Tibial nerve (tissue), 4 donors: ENCODE data around the gene FLOT2. TPM values are rescaled to one million over a fixed set of nuclear protein-coding genes. Genes with fewer than 3 reads are reported as not detected.

Experiments used
- DNase-seq, 2 donors: peaks; one replicate each; pipeline ENCODE4 v3.0.0-alpha.2; 2019; ENCODE audit warnings: low spot score in 2 of 2
- H3K27ac ChIP-seq, 4 donors: fragments of 200-600 bp; sonication (generic) in 3 of 4; one replicate each; pipeline ENCODE4 v1.5.1; 2017 to 2019; ENCODE audit warnings: mild to moderate bottlenecking in 1 of 4
- H3K27me3 ChIP-seq, 2 donors: fragments of 200-600 bp; sonication (generic) in 1 of 2; one replicate each; pipeline versions ENCODE4 v1.5.1 to v1.6.0; 2017 to 2019
- H3K36me3 ChIP-seq, 3 donors: fragments of 200-600 bp; sonication (generic); one replicate each; pipeline ENCODE4 v1.5.1; 2018 to 2019
- H3K4me1 ChIP-seq, 4 donors: fragments of 200-600 bp; sonication (generic) in 3 of 4; one replicate each; pipeline ENCODE4 v1.5.1; 2017 to 2019
- H3K4me3 ChIP-seq, 4 donors: fragments of 200-600 bp; sonication (generic) in 3 of 4; one replicate each; pipeline ENCODE4 v1.5.1; 2017 to 2019; ENCODE audit warnings: mild to moderate bottlenecking in 1 of 4, moderate library complexity in 1 of 4
- H3K9me3 ChIP-seq, 4 donors: fragments of 200-600 bp; sonication (generic) in 3 of 4; one replicate each; pipeline ENCODE4 v1.5.1; 2017 to 2019
- EP300 ChIP-seq, 2 donors: sonication (generic); formaldehyde crosslinking; IDR thresholded peaks; one replicate each; pipeline ENCODE4 v1.6.1; 2017; ENCODE audit warnings: antibody characterized with exemption in 2 of 2, mild to moderate bottlenecking in 1 of 2
- POLR2A ChIP-seq, 2 donors: fragments of 450-650 bp; IDR thresholded peaks; one replicate each; pipeline ENCODE4 v1.6.1; 2017; ENCODE audit warnings: antibody characterized with exemption in 2 of 2, mild to moderate bottlenecking in 2 of 2, moderate library complexity in 2 of 2
- WGBS, 2 donors: methylation state at CpG; one replicate each; pipeline ENCODE4 v1.1.5; 2018; 5-methylcytosine and 5-hydroxymethylcytosine counted together
- total RNA-seq, 4 donors: library from RNA; depleted of rRNA; stranded (reverse); fragments of >200 nt; gene quantifications; one replicate each; pipeline ENCODE4 v1.1.0, GENCODE V29; 2016
- TF ChIP-seq, protein P1 (sequence below), 5 experiments: fragments of 200-600 bp in 3 of 5; fragments of 450-650 bp in 2 of 5; sonication (generic) in 3 of 5; IDR thresholded peaks; one replicate each; pipeline ENCODE4 v1.5.1; 2016 to 2019; ENCODE audit warnings: antibody characterized with exemption in 5 of 5, mild to moderate bottlenecking in 3 of 5, moderate library complexity in 2 of 5

The FLOT2 gene
- total RNA-seq, 4 donors from 2014 or later = 54.8 to 84.9 (median 65.2) TPM

DNA sequence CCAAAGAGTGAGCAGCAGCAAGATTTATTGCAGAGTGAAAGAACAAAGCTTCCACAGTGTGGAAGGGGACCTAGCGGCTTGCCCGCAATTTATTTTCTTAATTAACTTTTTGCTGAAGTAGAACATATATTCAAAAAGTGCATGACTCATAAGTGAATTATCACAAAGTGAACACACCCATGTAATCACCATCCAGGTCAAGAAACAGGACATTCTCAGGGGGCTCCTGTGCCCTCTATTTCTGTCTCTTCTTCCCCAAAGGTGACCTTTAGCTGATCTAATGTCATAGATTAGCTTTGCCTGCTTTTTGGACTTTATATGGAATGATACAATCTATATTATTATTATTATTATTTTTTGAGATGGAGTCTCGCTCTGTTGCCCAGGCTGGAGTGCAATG is 22.8 kb downstream of the FLOT2 start:
- Histone ChIP-seq H3K36me3 (peaks cover 0 to 24% (median 9%) of the 10 kb centered on the region in 3 donors), H3K27me3 (no peaks in the 10 kb centered on the region), H3K4me3 (no peak overlapping the region), H3K27ac (no peak overlapping the region), H3K9me3 (no peaks in the 10 kb centered on the region), H3K4me1 (no peaks in the 10 kb centered on the region)
- 62 to 66% methylated on average over 3 of the region's 3 CpGs for WGBS, 2 donors
- TF ChIP-seq, protein P1, sequence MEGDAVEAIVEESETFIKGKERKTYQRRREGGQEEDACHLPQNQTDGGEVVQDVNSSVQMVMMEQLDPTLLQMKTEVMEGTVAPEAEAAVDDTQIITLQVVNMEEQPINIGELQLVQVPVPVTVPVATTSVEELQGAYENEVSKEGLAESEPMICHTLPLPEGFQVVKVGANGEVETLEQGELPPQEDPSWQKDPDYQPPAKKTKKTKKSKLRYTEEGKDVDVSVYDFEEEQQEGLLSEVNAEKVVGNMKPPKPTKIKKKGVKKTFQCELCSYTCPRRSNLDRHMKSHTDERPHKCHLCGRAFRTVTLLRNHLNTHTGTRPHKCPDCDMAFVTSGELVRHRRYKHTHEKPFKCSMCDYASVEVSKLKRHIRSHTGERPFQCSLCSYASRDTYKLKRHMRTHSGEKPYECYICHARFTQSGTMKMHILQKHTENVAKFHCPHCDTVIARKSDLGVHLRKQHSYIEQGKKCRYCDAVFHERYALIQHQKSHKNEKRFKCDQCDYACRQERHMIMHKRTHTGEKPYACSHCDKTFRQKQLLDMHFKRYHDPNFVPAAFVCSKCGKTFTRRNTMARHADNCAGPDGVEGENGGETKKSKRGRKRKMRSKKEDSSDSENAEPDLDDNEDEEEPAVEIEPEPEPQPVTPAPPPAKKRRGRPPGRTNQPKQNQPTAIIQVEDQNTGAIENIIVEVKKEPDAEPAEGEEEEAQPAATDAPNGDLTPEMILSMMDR (IDR thresholded peaks at IDR 0.05) = no peak
- TF ChIP-seq EP300 (IDR thresholded peaks at IDR 0.05) (no peak), POLR2A (IDR thresholded peaks at IDR 0.05) (no peak)
- DNase-seq = no peak

DNA sequence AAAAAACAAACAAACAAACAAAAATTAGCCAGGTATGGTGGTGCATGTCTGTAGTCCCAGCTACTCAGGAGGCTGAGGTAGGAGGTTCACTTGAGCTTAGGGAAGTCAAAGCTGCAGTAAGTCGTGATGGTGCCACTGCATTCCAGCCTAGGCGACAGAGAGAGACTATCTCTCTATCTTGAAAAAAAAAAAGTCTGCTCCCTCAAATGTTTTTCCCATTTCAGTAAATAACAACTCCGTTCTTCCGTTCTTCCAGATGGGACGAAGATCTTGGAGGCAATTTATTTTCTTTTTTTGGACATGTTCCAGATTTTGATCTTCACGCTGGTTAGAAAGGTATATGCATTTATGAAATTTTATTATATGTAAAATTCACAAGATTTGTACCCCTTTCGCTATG is 23.7 kb downstream of the FLOT2 start:
- Histone ChIP-seq H3K27ac (no peak overlapping the region), H3K4me1 (no peaks in the 10 kb centered on the region), H3K36me3 (peaks cover 0 to 15% (median 2%) of the 10 kb centered on the region in 3 donors), H3K4me3 (no peak overlapping the region), H3K27me3 (no peaks in the 10 kb centered on the region), H3K9me3 (no peaks in the 10 kb centered on the region)
- no peak for DNase-seq
- WGBS, 2 donors = 88 to 89% methylated on average over 7 of the region's 7 CpGs
- TF ChIP-seq EP300 (IDR thresholded peaks at IDR 0.05) = no peak

DNA sequence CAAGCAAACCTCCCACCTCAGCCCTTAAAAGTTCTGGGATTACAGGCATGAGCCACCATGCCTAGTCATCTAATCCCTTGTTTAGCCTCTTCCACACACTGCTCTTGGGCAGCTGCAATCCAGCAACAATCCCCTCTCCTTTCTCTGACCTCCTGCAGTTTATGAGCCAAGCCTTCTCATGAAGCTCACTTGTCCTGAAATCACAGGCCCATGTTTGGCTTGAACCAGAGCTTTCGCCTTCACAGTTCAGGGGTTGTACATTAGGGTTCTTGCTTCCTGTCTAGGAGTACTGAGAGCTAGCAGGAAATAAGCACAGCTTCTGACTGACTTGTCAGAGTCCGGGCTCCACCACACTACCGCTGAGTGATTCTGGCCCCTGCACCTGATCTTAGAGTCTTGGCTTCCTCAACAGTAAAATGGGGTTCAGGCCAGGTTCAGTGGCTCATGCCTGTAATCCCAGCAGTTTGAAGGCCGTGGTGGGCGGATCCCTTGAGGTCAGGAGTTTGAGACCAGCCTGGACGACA is 26.4 kb downstream of the FLOT2 start:
- Histone ChIP-seq H3K27ac (peak overlapping the region in 1 of 4 donors; percentile 26), H3K9me3 (no peaks in the 10 kb centered on the region), H3K27me3 (no peaks in the 10 kb centered on the region), H3K4me1 (no peaks in the 10 kb centered on the region), H3K36me3 (no peaks in the 10 kb centered on the region), H3K4me3 (no peak overlapping the region)
- WGBS, 2 donors = 71 to 82% methylated on average over 6 of the region's 6 CpGs
- TF ChIP-seq POLR2A (IDR thresholded peaks at IDR 0.05) = no peak
- TF ChIP-seq, protein P1 (IDR thresholded peaks at IDR 0.05) = no peak
- TF ChIP-seq EP300 (IDR thresholded peaks at IDR 0.05) = no peak
- DNase-seq = no peak

DNA sequence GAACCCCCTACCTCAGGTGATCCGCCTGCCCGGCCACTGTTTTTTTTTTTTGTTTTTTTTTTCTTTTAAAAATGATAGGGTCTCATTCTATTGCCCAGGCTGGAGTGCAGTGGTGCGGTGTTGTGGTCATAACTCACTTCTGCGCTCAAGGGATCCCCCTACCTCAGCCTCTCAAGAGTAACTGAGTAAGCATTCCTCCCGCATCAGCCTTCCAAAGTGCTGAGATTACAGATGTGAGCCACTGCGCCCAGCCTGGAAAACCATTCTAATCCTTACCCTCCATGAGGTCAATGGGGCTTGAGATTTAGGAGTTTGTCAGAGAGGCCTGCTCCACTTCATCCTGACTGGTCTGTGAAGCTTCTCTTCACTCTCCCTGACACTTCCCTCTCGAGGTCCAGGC is 30.3 kb downstream of the FLOT2 start:
- Histone ChIP-seq H3K27me3 (no peaks in the 10 kb centered on the region), H3K4me1 (no peaks in the 10 kb centered on the region), H3K36me3 (no peaks in the 10 kb centered on the region), H3K4me3 (no peak overlapping the region), H3K27ac (no peak overlapping the region), H3K9me3 (no peaks in the 10 kb centered on the region)
- no peak for DNase-seq
- TF ChIP-seq, protein P1 (IDR thresholded peaks at IDR 0.05) = no peak
- TF ChIP-seq EP300 (IDR thresholded peaks at IDR 0.05) (no peak), POLR2A (IDR thresholded peaks at IDR 0.05) (no peak)
- WGBS, 2 donors = 87 to 89% methylated on average over 7 of the region's 7 CpGs

DNA sequence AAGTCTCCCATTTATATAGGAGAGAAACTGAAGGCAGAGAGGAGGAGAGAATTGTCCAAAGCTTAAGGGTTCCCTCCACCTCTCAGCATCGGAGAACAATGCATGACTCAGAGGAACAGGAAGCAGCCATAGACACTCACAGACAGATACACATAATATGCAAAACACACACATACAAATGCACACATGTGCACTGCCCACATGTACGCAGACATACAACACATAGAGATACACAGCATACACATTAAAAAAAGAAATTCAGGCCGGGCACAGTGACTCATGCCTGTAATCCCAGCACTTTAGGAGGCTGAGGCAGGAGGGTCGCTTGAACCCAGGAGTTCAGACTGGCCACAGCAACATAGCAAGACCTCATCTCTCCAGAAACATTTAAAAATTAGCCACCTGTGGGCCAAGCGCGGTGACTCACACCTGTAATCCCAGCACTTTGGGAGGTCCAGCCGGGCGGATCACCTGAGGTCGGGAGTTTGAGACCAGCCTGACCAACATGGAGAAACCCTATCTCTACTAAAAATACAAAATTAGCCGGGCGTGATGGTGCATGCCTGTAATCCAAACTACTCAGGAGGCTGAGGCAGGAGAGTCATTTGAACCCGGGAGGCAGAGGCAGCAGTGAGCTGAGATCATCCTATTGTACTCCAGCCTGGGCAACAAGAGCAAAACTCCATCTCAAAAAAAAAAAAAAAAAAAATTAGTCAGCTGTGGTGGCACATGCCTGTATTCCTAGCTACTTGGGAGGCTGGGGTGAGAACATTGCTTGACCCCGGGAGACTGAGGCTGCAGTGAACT is 31.4 kb downstream of the FLOT2 start:
- 86% methylated on average over 13 of the region's 13 CpGs for WGBS, 2 donors
- peaks cover 0 to 9% (median 0%) of the 10 kb centered on the region in 3 donors for H3K36me3 ChIP-seq
- no peak for DNase-seq
- no peaks in the 10 kb centered on the region for H3K9me3 ChIP-seq
- TF ChIP-seq POLR2A (IDR thresholded peaks at IDR 0.05) (no peak), EP300 (IDR thresholded peaks at IDR 0.05) (no peak)
- TF ChIP-seq, protein P1 (IDR thresholded peaks at IDR 0.05) = no peak
- H3K27me3 ChIP-seq = no peaks in the 10 kb centered on the region
- H3K27ac ChIP-seq = no peak overlapping the region
- no peak overlapping the region for H3K4me3 ChIP-seq
- no peaks in the 10 kb centered on the region for H3K4me1 ChIP-seq
